A549 treated with GW870086 at 1 μM for 4 hours (cell line): Measurements from ENCODE around the gene CALY. TPM values are rescaled to one million over a fixed set of nuclear protein-coding genes. Genes with fewer than 3 reads are reported as not detected.

ENCODE experiments used
- total RNA-seq: library from RNA; stranded (reverse); fragments of 200-300 nt; extraction: Qiagen RNA extraction; gene quantifications from 5 replicates; pipeline ENCODE4 v1.2.3, GENCODE V29; 2022; ENCODE audit warnings: low read depth

CALY gene
- total RNA-seq, result 0.46 to 0.95 TPM (median 0.69 TPM) in 5 replicates

DNA sequence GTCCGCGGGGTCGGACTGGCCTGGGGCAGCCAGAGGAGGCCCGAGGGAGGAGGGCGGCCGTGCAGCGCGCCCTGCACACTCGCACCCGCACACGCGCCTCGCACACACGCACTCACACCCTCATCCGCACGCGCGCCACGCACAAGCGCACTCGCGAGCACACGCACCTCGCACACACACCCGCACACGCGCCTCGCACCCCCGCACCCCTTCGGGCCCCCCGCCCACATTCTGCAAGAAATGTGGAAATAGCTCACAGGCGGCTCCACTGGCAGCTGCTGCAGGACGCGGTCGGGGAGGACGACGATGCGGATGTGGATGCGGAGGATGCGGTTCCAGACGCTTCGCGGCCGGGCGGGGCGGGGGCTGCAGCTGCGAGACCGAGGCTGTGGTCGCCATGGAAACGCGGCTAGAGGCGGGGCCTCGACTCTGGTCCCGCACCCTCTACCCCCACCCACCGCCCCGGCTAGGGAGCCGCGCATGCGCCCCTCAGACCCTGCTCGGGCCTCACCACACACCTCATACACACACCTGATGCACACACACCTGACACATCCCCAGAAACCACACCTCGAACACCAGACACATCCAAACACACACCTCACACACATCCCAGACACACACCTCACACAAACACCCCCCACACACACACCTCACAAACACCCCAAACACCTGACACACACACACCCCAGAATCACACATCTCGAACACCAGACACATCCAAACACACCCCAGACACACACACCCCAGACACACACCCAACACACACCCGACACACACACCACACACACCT is at the start of gene CALY:
TSS of gene CALY (minus strand) at position 320 of the 793 bp plus-strand sequence. CDS start 7,907 bp downstream, outside the sequence.

GRCh38 chr10:133379152-133379800 is 42.6 kb upstream of the CALY start, which contains the start of gene PAOX:
Gene PAOX, plus strand, starts transcription at chr10:133379262. Its CDS starts 55 bp downstream, at chr10:133379317.

DNA sequence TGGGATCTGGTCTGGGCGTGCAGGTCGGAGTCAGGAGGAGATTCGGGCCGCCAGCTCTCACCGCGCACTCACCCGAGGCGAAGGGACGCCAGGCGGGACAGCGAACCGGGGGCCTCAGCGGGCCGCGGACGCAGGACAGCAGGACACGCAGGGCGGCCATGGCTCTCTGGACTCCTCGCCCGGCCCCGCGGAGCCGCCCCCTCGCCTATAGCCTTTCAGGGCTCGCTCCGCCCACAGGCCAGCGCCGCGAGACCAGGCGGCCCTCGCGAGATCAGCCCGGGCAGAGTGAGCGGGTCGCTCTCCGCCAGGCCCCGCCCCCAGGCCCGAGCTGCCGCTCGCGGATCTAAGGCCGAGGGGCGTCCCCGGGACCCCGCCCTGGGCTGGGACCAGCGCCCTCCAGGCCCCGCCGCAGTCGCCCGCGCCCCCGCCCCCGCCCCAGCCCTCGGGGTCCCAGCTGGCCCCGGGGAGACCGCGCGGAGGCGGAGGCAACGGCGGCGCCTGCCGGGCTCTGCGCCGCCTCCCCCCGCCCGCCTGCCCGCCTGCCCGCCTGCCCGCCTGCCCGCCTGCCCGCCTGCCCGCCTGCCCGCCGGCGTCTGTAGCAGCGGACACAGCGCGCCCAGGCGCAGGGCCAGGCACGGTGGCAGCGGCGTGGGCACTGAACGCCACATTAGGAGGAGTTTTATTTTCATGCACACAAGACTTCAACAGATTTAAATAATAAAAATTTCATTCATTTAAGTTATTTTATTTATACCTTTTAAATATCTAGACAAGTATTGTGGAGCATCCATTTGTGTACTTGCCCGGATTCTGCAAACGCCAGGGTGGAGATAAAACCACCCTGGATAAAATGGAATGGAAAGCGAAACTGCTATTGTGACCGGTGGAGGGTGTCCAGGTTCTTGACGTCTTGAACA is 36.7 kb upstream of the CALY start, which contains the start of gene ECHS1:
TSS of gene ECHS1 (minus strand) at position 181 of the 917 bp plus-strand sequence. CDS start at position 160, 21 bp downstream.

GRCh38 chr10:133357285-133358161 is 20.8 kb upstream of the CALY start, which contains the start of gene FUOM:
Gene FUOM, minus strand, starts transcription at chr10:133358019. Its CDS starts 12 bp downstream, at chr10:133358007.

DNA sequence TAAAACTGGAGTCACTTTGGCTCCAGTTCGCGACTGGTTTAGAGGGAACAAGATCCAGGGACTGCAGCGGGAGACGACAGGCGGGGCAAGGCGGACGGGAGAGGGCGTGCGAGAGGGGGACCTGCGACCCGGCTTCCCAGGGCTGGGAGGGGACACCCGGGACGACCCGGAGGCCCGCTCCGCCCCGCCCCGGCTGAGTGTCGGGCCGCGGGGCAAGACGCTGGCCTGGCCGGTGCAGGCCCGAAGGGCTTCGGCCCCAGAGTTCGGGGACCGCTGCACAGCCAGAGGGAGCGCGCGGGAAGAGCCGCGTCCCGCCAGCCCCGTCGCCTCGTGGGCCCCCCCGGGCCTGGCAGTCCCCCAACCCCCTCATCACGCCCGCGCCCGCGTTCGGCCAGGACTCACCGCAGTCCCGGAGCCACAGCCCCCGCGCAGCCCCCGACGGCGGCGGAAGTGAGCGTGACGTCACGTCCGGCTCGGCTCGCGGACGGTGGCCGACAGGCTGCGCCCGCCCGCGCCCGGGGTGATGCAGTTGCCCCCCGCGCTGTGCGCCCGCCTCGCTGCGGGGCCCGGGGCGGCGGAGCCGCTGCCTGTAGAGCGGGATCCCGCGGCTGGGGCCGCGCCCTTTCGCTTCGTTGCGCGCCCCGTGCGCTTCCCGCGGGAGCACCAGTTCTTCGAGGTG is 28.1 kb downstream of the CALY start, which contains the start of the genes TUBGCP2 and ZNF511:
TSS of gene TUBGCP2 (minus strand) at position 452 of the 679 bp plus-strand sequence. CDS start 5,931 bp downstream, outside the sequence.
TSS of gene ZNF511 (plus strand) at position 494 of the 679 bp plus-strand sequence. CDS start at position 524, 30 bp downstream.

DNA sequence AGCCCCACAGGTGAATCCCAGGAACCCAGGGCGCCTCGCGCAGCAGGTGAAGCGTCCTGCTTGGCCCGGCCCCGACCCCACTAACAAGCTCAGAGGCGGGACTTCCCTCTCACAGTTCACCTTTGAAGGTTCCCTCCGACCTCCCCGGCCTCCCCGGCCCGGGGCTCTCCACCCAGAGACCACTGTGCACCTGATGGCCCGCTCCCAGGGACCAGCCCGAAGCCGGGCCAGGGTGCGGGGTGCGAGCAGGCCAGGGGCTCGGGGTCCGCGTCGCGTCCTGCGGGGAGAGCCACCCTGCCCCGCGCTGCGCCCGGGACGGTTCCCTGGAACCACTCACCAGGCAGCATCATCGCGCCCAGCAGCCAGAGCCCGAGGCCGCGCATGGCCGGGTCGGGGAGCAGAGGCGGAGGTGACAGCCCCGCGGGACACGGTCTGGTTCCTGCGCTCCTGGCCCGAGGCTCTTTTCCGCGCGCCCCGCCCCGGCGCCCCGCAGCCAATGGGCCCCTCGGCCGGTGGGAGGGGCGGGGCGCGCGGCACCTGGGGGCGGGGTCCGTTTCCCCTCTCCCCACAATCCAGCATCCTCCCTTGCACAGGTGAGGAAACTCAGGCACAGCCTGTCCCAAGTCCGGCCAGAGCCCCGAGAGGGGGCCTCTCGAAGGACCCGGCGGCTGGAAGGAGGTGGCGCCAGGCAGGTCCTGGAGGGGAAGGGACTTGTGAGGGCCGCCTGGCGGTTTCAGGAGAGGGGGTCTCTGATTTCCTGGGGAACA is 60.1 kb downstream of the CALY start, which contains the start of gene ADAM8:
TSS of gene ADAM8 (minus strand) at position 434 of the 767 bp plus-strand sequence. CDS start at position 383, 51 bp downstream.

Other genes starting within 250 kb of the CALY start
- gene ADGRA1, start 249.0 kb downstream of the CALY start, total RNA-seq, result 0.16 to 0.43 TPM (median 0.24 TPM) in 5 replicates
- gene KNDC1, start 176.7 kb downstream of the CALY start, total RNA-seq, result 0.61 to 2.0 TPM (median 1.1 TPM) in 5 replicates
- gene UTF1, start 106.7 kb downstream of the CALY start, total RNA-seq, result 0.12 TPM in 1 of 5 replicates, not detected in the others
- 0.05 TPM in 1 of 5 replicates, not detected in the others for gene VENTX, start 99.0 kb downstream of the CALY start, total RNA-seq
- gene ADAM8, start 60.0 kb downstream of the CALY start, total RNA-seq, result 2.4 to 4.5 TPM (median 3.8 TPM) in 5 replicates
- gene TUBGCP2, start 28.0 kb downstream of the CALY start, total RNA-seq, result 31.7 to 47.6 TPM (median 43.1 TPM) in 5 replicates
- 57.9 to 86.6 TPM (median 68.6 TPM) in 5 replicates for gene ZNF511, start 28.0 kb downstream of the CALY start, total RNA-seq
- gene PRAP1, start 10.5 kb upstream of the CALY start, total RNA-seq, result not detected in 5 replicates
- gene FUOM, start 21.1 kb upstream of the CALY start, total RNA-seq, result 14.1 to 16.7 TPM (median 15.8 TPM) in 5 replicates
- 134 to 161 TPM (median 147 TPM) in 5 replicates for gene ECHS1, start 36.5 kb upstream of the CALY start, total RNA-seq
- 1.4 to 2.1 TPM (median 1.8 TPM) in 5 replicates for gene PAOX, start 42.4 kb upstream of the CALY start, total RNA-seq
- 42.3 to 53.4 TPM (median 50.6 TPM) in 5 replicates for gene MTG1, start 57.3 kb upstream of the CALY start, total RNA-seq
- gene SPRN, start 87.7 kb upstream of the CALY start, total RNA-seq, result 0.18 to 0.47 TPM (median 0.25 TPM) in 5 replicates
- 0.15 to 0.34 TPM (median 0.21 TPM) in 4 of 5 replicates, not detected in the other for gene SCART1, start 117.0 kb upstream of the CALY start, total RNA-seq
- gene CYP2E1, start 190.5 kb upstream of the CALY start, total RNA-seq, result 0.16 to 0.32 TPM (median 0.28 TPM) in 4 of 5 replicates, not detected in the other
- not detected in 5 replicates for gene SYCE1, start 228.7 kb upstream of the CALY start, total RNA-seq